Measurements from ENCODE around the gene COPG1.

DNA sequence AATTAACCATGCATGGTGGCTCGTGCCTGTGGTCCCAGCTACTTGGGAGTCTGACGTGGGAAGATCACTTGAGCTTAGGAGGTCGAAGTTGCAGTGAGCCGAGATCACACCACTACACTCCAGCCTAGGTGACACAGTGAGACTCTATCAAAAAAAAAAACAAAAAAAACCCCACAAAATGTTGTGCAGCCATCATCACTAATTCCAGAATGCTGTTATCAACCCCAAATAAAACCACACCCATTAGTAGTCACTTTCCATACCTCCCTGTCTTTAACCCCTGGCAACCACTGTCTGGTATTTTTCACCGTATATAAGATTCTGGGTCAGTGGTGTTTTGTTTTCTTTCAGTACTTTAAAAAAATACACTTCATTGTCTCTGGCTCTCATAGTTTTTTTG lies 45.9 kb downstream of the COPG1 start:
- TF ChIP-seq, protein P1, sequence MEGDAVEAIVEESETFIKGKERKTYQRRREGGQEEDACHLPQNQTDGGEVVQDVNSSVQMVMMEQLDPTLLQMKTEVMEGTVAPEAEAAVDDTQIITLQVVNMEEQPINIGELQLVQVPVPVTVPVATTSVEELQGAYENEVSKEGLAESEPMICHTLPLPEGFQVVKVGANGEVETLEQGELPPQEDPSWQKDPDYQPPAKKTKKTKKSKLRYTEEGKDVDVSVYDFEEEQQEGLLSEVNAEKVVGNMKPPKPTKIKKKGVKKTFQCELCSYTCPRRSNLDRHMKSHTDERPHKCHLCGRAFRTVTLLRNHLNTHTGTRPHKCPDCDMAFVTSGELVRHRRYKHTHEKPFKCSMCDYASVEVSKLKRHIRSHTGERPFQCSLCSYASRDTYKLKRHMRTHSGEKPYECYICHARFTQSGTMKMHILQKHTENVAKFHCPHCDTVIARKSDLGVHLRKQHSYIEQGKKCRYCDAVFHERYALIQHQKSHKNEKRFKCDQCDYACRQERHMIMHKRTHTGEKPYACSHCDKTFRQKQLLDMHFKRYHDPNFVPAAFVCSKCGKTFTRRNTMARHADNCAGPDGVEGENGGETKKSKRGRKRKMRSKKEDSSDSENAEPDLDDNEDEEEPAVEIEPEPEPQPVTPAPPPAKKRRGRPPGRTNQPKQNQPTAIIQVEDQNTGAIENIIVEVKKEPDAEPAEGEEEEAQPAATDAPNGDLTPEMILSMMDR (IDR thresholded peaks at IDR 0.05; ENCODE audit: insufficient read depth, low read depth, low read length), result no peak
- TF ChIP-seq EZH2 (IDR thresholded peaks at IDR 0.05; ENCODE audit: insufficient read depth, low read length), result no peak

Measured in astrocyte (in vitro differentiated cells and primary cell).